SJCRH30 (cell line): ENCODE measurements around the gene NMRK2. TPM values are rescaled to one million over a fixed set of nuclear protein-coding genes. Genes with fewer than 3 reads are reported as not detected.
A peak's percentile ranks its signal among the peaks of the same experiment; 100 is the strongest.

Experiments
- DNase-seq, 2 experiments: peaks; one replicate each; pipeline ENCODE4 v3.0.0-alpha.2; 2015 to 2020
- H3K27ac ChIP-seq: fragments of 250-450 bp; sonication (Bioruptor Pico); 2 replicates; pipeline ENCODE4 v1.5.1; 2020; ENCODE audit warnings: mild to moderate bottlenecking, moderate library complexity
- H3K27me3 ChIP-seq: fragments of 250-450 bp; sonication (Bioruptor Pico); 2 replicates; pipeline ENCODE4 v1.5.1; 2020; ENCODE audit warnings: mild to moderate bottlenecking, moderate library complexity
- H3K36me3 ChIP-seq: fragments of 250-450 bp; sonication (Bioruptor Pico); 2 replicates; pipeline ENCODE4 v1.5.1; 2020; ENCODE audit warnings: mild to moderate bottlenecking, moderate library complexity
- H3K4me1 ChIP-seq: fragments of 250-450 bp; sonication (Bioruptor Pico); 2 replicates; pipeline ENCODE4 v1.5.1; 2020; ENCODE audit warnings: mild to moderate bottlenecking, moderate library complexity
- H3K4me3 ChIP-seq: fragments of 250-450 bp; sonication (Bioruptor Pico); 2 replicates; pipeline ENCODE4 v1.5.1; 2020; ENCODE audit warnings: mild to moderate bottlenecking, moderate library complexity
- H3K9me3 ChIP-seq: fragments of 250-450 bp; sonication (Bioruptor Pico); replicated peaks from 2 replicates; pipeline ENCODE4 v1.5.1; 2020; ENCODE audit warnings: mild to moderate bottlenecking, moderate library complexity
- total RNA-seq: library from RNA; depleted of rRNA; stranded (reverse); fragments of >200 nt; shearing (Covaris generic); gene quantifications from 2 replicates; pipeline ENCODE4 v1.2.3, GENCODE V29; 2014

NMRK2 gene
- total RNA-seq, 1 experiment from 2014 or later: 0.79 TPM

GRCh38 chr19:3979674-3980352 lies 46.9 kb downstream of the NMRK2 start:
- Histone ChIP-seq H3K4me3 (no peak overlapping the region), H3K4me1 (peaks cover 6% of the 10 kb centered on the region; the same call in 1 of the 2 replicates), H3K9me3 (no peaks in the 10 kb centered on the region), H3K27ac (no peak overlapping the region), H3K36me3 (peaks cover 98% of the 10 kb centered on the region), H3K27me3 (no peaks in the 10 kb centered on the region)
- DNase-seq: no peak

DNA sequence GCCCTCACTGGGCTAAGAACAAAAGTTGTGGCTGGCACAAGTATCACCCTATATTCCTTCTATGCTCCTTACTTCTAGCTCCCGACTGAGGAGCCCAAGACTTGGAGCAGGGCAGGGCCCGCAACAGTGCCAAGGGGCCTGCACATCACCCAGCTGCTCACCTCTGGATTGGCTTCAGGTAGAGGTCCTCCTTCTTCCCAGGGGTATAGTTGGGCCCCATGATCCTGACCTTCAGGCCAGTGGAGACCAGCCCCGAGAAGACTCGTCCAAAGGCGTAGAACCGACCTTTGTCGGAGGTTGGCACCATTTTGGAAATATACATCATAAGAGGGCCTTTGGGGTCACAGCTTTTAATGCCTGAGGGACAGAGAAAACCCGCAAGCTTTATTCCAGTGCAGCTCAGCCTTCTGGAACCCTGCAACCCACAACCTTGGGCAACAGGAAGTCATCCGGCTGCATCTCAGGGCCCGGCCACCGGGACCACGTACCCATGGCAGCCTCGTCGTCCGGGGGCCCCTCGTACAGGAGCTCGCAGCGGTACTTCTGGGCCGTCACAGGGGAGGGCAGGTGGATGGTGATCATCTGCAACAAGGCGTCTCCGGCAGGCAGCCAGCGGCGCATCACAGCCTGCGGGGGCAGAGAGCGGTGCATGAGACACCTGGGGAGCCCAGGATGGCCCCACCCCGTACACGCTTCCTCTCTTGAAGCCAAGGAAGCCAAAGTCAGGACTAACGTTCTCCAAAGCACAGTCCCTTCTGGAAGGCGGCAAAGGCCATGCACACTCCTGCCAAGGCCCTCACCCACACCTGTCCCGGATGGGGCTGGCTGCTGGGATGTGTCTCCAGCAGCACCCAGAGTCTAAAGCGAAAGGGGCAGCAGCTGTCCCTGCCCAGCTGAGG lies 47.7 kb downstream of the NMRK2 start:
- no peak for DNase-seq
- H3K9me3 ChIP-seq: no peaks in the 10 kb centered on the region
- H3K27ac ChIP-seq: no peak overlapping the region
- H3K36me3 ChIP-seq: peaks cover 93% of the 10 kb centered on the region
- no peaks in the 10 kb centered on the region for H3K27me3 ChIP-seq
- peaks cover 6% of the 10 kb centered on the region; the same call in 1 of the 2 replicates for H3K4me1 ChIP-seq
- H3K4me3 ChIP-seq: no peak overlapping the region

GRCh38 chr19:3981373-3981735 lies 48.5 kb downstream of the NMRK2 start:
- H3K4me3 ChIP-seq: no peak overlapping the region
- peaks cover 14% of the 10 kb centered on the region for H3K4me1 ChIP-seq
- DNase-seq: no peak
- no peak overlapping the region for H3K27ac ChIP-seq
- H3K9me3 ChIP-seq: no peaks in the 10 kb centered on the region
- H3K27me3 ChIP-seq: no peaks in the 10 kb centered on the region
- peaks cover 86% of the 10 kb centered on the region for H3K36me3 ChIP-seq

GRCh38 chr19:3981736-3982681 lies 49.1 kb downstream of the NMRK2 start:
- no peaks in the 10 kb centered on the region for H3K9me3 ChIP-seq
- no peak overlapping the region for H3K4me3 ChIP-seq
- H3K36me3 ChIP-seq: peaks cover 79% of the 10 kb centered on the region
- no peak overlapping the region for H3K27ac ChIP-seq
- no peaks in the 10 kb centered on the region for H3K27me3 ChIP-seq
- peaks cover 15% of the 10 kb centered on the region for H3K4me1 ChIP-seq
- DNase-seq: no peak

GRCh38 chr19:3982701-3983541 lies 50.1 kb downstream of the NMRK2 start:
- peak in 1 of 2 experiments; percentile 35 for DNase-seq
- H3K27ac ChIP-seq: no peak overlapping the region

DNA sequence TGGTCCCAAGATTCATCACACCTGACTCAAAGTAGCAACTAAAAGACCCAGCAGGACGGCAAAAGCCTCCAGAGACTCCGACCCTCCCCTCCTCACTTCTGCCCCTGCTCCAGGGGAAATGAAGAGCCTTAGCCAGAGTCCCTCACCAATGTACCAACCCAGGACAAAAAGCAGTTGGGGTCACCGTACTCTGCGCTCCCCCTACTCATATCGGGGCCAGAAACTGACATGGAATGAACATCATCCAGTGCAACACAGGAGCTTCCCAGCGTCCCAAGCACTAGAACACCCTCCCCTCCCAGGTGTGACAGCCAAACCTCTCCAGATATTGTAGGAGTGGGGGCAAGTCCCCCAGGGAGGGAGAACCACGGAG lies 50.7 kb downstream of the NMRK2 start:
- Histone ChIP-seq H3K27ac (no peak overlapping the region; the same call in 1 of the 2 replicates), H3K27me3 (no peaks in the 10 kb centered on the region), H3K9me3 (no peaks in the 10 kb centered on the region), H3K4me3 (peak overlapping the region; percentile 99), H3K36me3 (peaks cover 64% of the 10 kb centered on the region), H3K4me1 (peaks cover 15% of the 10 kb centered on the region)
- no peak for DNase-seq

More at GRCh38 chr19:3982701-3983541, 50.1 kb downstream of the NMRK2 start:
- H3K4me1 ChIP-seq: peaks cover 15% of the 10 kb centered on the region
- no peaks in the 10 kb centered on the region for H3K9me3 ChIP-seq
- no peaks in the 10 kb centered on the region for H3K27me3 ChIP-seq
- peaks cover 70% of the 10 kb centered on the region for H3K36me3 ChIP-seq
- no peak overlapping the region for H3K4me3 ChIP-seq

DNA sequence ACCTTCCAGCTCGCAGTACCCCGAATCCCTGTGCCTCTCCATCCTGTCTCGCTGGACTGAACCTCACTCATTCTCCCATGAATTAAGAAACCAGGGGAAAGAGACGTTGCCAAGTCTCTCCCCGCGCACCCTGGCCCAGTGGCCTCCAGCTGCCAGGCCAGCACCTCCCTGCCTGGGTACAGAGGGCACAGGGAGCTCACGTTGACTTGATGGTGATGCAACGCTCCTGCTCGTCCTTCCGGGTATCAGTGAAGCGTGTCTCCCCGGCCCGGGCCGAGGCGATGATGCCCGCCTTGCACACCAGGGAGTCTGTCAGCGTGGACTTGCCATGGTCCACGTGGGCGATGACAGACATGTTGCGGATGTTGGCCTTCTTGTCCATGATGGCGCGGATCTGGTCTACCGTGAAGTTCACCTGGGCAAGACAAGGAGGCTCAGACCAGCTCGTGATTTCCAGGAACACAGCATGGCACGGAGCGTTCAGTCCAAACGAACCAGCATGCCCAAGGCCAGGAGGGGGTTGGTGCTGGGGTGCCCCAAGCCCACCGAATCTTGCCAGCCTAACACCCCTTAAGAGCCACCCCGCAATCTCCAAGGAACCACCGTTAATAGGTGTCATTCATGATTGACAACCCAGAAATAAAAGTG lies 51.2 kb downstream of the NMRK2 start:
- H3K4me3 ChIP-seq: peak overlapping the region; percentile 99
- peak overlapping the region; percentile 92 for H3K27ac ChIP-seq
- no peak for DNase-seq
- H3K27me3 ChIP-seq: no peaks in the 10 kb centered on the region
- H3K9me3 ChIP-seq: no peaks in the 10 kb centered on the region
- peaks cover 59% of the 10 kb centered on the region for H3K36me3 ChIP-seq
- peaks cover 15% of the 10 kb centered on the region for H3K4me1 ChIP-seq

GRCh38 chr19:3984584-3984907 lies 51.7 kb downstream of the NMRK2 start:
- no peaks in the 10 kb centered on the region for H3K9me3 ChIP-seq
- DNase-seq: no peak

GRCh38 chr19:3984908-3985642 lies 52.2 kb downstream of the NMRK2 start, which contains the start of gene EEF2:
EEF2 (minus strand) TSS chr19:3985463; CDS start chr19:3985380, 83 bp downstream.
- H3K4me1 ChIP-seq: peaks cover 15% of the 10 kb centered on the region
- H3K27me3 ChIP-seq: no peaks in the 10 kb centered on the region
- H3K4me3 ChIP-seq: peak within 1 kb of the TSS; percentile 99
- peak within 1 kb of the TSS; percentile 92 for H3K27ac ChIP-seq
- DNase-seq: peak; percentile 85 to 92
- no peaks in the 10 kb centered on the region for H3K9me3 ChIP-seq
- peaks cover 48% of the 10 kb centered on the region for H3K36me3 ChIP-seq

More at GRCh38 chr19:3984584-3984907, 51.7 kb downstream of the NMRK2 start:
- peaks cover 54% of the 10 kb centered on the region for H3K36me3 ChIP-seq
- H3K27ac ChIP-seq: peak overlapping the region; percentile 92
- H3K4me1 ChIP-seq: peaks cover 15% of the 10 kb centered on the region
- H3K4me3 ChIP-seq: peak overlapping the region; percentile 99
- no peaks in the 10 kb centered on the region for H3K27me3 ChIP-seq

DNA sequence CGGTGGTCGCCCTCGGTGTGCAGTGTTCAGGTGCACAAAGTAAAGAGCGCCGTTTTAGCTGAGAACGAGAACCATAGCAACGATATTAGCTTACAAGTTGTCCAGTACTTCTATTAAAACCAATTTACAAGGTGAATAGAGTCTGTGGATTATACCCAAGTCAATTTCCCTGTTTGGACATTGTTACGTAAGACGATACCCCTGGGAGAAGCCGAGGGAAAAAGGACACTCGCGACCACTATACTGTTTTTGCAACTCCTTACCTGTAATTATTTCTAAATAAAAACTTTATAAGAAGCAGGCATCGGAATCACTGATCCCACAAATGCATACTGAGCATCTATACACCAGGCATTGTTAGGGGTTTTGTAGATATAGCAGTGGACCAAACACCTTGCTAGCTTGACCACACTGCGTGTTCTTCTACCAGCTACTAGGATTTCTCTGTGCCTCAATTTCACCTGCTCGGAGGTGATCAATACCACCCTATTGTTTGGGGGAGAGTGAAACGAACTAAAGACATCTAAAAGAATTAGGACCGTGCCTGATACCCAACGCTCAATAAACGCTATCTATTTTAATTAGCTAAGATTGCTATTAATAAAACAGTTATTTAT lies 52.9 kb downstream of the NMRK2 start:
- no peak overlapping the region for H3K27ac ChIP-seq
- H3K36me3 ChIP-seq: peaks cover 42% of the 10 kb centered on the region
- H3K27me3 ChIP-seq: no peaks in the 10 kb centered on the region
- peaks cover 15% of the 10 kb centered on the region for H3K4me1 ChIP-seq
- H3K4me3 ChIP-seq: peak overlapping the region; percentile 99
- no peaks in the 10 kb centered on the region for H3K9me3 ChIP-seq
- no peak for DNase-seq

DNA sequence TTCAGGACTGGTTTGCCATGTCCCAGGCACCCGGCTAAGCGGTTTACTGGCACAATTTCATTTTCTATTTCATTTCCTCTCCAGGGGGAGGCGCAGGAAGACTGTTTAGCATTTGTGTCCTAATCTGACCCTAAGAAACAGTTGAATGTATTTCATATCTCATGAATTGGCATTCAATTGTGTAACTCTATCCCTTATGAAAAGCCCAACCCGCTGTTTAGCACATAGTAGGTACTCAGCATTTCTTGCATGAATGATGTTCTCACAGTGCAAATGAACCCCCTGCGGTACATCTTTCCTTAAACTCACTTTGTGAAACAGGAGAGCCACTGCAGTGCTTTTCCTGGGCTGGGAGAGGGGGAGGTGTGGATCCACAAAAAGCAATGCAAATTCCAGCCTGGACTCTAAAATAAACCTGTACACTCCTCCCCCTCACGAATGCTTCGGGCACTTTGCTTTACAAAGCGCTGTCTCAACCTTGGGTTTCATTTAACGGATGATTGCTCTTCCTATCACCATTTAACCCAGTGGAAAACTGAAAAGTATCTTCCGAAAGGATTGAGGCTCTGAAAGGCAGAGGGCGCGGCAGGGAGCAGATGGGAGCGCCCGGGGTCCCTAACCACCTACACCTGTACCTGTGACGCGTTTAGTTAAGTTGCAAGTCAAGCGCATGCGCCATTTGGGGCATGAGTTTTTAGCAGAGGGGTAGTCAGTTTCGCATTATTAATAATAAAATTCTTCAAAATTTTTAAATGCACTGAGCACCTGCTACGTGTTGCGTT lies 53.6 kb downstream of the NMRK2 start:
- Histone ChIP-seq H3K4me3 (peak overlapping the region; percentile 99), H3K4me1 (peaks cover 15% of the 10 kb centered on the region), H3K27ac (no peak overlapping the region), H3K9me3 (no peaks in the 10 kb centered on the region), H3K36me3 (peaks cover 35% of the 10 kb centered on the region), H3K27me3 (no peaks in the 10 kb centered on the region)
- peak; percentile 59 to 75 for DNase-seq
